ENCODE results near the gene MICAL3.
"Not testable (repeated sequence)": the region's sequence is repeated elsewhere in the genome, so short reads cannot be mapped to it uniquely, and the experiment has no call there.

MICAL3 gene

DNA sequence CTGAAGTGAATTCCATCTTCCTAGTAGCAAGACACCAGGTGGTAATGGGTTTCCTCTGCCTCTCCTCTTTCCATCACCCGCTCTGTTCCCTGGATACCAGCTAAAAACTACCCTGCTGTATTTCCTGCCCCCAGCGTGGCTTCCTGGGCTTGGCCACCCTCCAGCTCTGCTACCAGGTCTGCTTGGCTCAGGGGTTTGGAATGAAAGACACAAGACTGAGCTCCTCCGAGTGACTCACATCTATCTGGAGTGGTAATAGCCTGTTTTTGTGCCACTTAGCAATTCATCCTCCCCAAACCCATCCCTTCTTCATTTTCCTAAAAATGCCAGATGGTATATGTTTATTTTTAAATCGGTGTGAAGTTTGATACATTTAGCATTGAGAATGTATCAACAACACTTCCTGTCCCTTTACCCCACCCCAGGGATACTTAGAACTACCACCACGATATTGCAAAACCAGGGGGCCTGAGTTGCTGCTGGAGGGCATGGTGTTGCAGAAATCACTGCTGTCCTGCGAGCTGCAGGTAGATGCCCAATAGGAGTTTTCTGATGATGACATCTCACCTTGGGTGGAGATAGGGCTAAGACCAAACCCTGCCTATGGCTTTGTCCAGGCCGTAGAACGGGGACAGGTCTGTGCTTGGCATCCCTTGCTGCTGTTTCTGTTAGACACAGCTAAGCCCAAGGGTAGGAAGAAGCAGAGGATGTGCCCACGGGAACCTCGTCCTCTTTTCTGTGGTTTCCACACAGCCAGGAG lies 7.5 kb upstream of the MICAL3 start:
- peak; percentile 61 for DNase-seq

DNA sequence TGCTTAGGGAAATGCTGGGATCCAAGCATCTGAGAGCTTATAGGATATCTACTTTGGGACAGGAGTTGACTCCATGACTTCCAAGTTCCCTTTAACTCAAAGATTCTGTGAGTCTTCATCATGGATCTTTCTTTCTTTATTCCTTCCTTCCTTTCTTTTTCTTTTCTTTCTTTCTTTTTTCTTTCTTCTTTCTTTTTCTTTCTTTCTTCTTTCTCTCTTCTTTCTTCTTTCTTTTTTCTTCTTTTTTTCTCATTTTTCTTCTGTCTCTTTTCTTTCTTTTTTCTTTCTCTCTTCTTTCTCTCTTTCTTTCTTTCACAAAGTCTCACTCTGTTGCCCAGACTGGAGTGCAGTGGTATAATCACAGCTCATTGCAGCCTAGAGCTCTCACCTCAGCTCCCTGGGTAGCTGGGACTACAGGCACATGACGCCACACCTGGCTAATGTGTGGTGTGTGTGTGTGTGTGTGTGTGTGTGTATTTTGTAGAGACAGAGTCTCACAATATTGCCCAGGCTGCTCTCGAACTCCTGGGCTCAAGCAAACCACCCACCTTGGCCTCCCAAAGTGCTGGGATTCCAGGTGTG lies 5.4 kb upstream of the MICAL3 start:
- no peak for DNase-seq

DNA sequence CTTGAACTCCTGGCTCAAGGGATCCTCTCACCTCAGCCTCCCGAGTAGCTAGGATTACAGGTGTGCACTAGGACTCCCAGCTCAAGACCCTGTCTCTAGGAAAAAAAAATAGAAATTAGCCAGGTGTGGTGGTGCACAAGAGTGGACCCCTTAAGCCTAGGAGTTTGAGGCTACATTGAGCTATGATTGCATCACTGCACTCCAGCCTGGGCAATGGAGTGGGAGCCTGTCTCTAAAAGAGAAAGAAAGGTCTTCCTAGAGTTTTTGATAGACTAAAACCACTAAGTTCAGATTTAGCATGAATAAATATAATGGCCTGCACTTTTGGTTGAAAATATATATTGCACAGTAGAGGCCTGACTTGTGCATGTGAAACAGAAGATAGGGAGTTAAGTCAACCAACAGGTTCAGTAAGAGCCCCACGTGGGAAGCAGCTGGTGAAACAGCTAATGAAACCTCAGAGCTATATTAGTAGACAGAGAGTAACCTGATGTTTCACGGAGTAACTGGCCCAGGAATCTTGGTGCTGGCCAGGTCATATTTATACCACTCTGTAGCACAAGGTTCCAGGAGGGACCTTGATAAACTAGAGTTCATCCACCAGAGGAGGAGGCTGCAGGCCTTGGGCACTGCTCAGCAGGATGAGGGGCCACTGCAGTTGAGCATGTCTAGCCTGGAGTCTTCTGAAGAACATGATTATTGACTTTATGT lies 4.6 kb upstream of the MICAL3 start:
- no peak for DNase-seq

DNA sequence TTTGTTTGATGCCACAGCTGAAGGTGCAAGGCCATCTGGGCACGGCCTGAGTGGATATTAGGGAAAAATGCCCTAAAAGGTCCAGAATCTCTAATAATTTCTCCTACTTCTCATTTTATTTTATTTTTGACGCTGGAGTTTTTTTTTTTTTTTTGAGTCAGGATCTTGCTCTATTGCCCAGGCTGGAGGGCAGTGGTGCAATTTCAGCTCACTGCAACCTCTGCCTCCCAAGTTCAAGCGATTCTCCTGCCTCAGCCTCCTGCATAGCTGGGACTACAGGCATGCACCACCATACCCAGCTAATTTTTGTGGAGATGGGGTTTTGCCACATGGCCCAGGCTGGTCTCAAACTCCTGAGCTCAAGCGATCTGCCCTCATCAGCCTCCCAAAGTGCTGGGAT lies 1.5 kb upstream of the MICAL3 start:
- not testable (repeated sequence) for DNase-seq

DNA sequence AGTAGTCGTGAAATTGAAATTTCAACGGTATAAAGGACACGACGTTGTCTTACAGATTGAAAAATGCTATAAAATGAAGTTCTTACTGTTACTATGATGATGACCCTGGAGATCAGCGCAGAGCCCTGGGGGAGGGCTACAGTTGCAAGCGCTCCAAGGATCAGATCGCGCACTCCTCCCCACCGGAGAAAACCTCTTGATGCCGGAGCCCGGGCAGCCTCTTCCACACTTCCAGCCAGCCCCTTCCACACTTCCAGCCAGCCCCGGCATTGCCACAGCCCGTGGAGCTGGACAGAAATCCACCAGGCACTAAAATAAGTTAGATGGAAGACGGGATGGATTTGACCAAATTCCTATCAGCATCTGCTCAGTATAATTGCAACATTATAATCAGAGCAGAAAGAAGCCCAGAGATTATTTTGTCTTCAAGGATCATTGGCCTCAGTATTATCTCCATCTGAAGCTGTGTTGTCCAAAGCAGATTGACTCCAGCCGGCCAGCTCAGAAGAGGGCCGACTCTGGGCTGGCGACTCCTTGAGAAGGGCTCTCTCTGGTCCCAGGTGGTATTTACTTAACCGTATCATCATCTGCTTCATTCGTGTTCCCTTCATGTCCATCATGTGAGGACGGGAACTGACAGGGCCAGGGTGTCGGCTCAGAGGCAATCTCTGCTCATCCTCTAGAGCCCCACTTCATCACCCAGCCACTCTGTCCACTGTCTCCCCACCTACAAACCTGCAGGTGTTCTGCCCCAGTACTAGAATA lies 777 bp upstream of the MICAL3 start:
- DNase-seq = no peak

DNA sequence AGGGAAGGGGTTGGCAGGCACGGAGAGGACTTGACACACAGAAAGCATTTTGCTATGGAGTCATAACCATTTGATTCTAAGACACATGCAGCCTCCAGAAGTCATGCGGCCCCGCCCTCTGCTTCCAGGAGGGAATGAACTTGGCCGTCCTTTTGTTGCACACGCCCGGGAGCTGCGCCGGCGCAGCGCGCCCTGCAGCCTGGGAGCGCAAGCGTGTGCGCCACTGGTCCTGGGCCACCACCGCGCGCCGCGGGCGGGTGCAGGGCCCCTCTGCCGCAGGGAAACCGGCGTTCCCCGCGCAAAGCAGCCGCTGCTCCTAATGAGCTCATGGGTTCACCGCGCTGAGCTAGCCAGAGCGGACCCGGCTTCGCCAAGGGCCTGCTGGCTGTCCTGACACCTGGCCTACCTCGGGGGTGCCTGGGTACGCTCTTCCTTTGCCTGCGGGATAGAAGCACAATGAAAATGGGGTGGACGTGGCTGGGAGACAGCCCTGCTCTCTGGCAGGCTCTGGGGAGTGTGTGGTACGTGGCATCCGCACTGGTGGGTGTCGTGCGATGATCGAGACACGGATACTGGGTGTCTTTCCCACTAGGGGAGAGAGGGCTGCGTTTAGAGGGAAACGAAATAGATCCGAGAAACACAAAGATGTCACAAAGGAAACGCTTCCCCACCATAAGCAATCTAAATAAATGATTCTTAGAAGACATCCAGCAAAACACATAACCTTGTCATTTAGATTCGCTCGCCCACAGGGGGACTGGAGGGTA lies 669 bp downstream of the MICAL3 start:
- DNase-seq = peak; percentile 55

DNA sequence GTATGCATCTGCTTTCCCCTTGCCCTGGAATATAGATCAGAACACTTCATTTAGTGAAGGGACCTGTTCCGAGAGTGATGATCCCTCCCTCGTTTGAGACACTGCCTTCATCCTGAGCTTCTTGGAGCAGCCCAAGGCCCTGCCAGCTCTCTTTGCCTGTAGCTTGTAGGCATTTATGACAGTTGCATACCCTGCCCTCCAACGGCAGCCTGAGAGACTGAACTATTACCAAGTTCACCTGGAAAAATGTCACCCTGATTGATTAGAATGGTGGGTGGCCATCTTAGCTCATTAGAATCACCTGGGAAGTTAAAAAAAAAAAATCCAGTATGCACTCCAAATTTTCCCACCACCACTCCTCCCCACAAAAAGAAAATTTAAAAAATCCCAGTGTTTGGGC lies 1.5 kb downstream of the MICAL3 start:
- DNase-seq = no peak

DNA sequence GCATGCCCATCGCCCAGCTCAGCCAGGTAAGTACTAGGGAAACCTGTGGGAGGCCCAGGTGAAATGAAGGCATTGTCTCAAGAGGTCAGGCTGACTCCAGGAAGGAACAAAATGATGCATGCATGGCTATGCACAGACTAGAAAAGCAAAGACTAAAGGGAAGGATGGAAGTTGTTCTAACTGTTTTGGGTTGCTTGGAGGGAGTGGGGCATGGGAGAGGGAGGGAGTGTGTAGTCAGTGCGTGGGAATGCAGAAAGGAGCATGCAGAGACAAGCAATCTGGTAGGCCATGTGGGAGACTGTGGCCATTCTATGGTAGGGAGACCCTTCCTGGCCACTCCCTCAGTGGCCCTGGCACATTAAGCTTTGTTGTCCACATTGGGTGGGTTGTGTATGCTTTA lies 2.9 kb downstream of the MICAL3 start:
- DNase-seq = no peak

DNA sequence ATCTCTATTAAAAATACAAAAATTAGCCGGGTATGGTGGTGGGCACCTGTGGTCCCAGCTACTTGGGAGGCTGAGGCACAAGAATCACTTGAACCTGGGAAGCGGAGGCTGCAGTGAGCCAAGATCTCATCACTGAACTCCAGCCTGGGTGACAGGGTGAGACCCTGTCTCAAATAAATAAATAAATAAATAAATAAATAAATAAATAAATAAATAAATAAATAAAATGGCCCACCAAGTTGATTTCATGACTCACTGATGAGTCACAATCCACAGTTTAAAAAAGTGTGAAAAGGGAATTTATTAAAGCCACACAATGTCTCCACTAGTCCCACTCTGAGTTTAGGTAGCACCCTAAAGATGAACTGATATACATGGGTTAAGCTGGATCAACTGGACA lies 3.6 kb downstream of the MICAL3 start:
- not testable (repeated sequence) for DNase-seq

DNA sequence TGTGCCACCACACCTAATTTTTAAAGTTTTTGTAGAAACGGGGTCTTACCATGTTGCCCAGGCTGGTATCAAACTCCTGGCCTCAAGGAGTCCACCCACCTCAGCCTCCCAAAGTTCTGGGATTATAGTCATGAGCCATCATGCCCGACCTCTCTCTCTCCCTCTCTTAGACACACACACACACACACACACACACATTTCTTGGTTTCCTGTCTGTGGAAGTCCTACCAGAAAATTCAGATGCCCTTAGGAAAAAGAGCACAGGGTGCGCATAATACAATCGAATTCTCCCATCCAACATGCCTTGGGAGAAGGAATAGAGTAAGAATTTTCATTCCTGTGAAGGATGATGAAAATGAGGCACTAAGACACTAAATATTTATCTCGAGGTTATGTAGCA lies 10.4 kb downstream of the MICAL3 start:
- DNase-seq = no peak

DNA sequence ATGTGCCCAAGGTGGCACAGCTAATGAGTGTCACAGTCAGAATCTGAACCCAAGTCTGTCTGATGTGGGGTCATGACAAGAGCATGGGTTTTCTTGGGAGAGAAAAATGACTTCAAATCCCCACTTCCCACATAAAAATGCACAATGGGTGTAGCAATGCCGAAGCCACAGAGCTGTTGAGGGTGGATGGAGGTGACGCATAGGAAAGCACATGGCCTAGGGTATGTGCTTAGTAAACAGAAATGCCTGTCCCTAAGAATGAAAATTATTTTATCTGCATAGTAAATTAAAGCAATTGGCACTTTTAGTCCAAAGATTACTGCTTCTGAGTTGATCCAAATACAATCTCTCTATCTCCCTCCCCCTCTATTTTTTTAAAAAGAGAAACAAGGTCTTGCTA lies 10.9 kb downstream of the MICAL3 start:
- no peak for DNase-seq

DNA sequence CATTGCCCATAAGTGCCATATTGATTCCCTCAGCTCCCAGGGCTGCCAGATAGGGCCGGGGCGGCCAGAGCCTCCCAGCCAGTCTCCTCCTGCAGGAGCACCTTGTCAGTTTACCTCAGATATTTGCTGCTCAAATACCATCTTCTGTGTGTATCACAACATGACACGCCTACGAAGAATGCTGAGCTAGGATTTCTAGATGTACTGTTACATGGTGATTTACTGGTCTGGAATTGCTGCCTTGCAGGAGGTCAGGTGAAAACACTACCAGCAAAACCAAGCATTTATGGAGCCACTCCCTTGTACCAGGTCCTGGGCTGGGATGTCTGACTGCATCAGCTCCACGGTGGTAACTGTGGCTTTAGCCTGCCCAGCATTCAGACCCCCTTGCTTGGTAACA lies 11.8 kb downstream of the MICAL3 start:
- DNase-seq = no peak

DNA sequence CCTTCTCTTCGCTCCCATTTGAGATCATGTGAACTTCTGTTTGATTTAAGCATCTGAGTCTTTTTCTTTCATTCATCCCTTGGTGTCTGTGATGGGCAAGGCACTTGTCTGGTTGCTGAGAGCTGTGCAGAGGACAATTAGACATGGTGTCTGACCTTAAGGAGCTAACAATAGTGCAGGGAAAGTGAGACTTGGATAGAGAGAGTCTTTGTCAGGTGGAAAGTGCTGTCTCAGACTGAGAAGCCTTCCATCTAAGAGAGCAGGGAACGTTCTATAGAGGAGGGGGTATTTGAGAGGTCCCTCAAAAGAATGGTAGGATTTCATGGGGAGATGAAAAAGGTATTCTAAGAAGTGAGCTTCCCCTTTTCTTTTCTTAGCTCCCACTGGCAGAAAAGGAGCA lies 14.1 kb downstream of the MICAL3 start:
- DNase-seq = no peak

DNA sequence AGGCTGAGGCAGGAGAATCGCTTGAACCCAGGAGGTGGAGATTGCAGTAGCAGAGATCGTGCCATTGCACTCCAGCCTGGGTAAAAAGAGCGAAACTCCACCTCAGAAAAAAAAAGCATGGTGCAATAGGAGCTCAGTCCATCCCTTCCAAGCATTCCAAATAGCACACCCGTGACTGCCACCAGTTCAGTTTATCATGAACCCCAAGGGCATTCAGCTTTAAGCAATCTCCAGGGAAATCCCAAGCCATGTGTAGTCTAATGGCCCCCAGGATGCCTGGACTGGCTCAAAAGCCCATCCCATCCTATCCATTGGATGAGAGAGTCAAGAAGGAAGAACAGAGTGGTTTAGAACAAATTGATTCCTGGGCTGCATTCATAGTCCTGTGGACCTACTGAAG lies 16.2 kb downstream of the MICAL3 start:
- no peak for DNase-seq

DNA sequence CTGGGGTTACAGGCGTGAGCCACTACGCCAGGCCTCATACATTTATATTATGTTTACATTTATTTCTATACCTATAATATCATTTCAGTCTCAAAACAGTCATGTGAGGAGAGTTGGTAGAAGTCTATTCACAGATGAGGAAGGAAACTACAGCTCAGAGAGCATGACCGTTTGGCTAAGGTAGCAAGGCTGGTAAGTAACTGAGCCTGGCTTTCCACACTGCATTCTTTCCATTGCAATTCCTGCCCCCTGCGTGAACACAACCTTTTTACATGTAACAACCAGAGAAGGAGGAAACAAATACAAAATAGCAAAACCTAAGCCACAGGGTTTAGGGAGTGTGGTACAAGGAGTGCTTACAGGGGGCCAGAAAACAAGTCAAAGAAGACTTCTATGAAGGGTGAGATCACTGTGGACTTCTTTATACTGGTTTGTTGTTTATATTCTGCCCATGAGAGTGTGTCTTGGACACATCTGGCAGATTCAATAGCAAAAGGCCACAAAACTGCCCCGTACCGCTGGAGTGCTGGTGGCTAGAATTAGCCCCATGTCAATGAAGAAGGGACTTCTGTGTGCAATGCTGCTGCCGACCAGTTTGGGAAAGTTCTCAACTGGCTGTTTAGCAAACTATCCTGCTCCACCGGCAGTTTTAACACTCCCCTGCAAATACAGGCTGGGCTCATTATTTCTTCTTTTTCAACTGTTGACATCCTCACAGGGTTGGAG lies 19.0 kb downstream of the MICAL3 start:
- DNase-seq = no peak

DNA sequence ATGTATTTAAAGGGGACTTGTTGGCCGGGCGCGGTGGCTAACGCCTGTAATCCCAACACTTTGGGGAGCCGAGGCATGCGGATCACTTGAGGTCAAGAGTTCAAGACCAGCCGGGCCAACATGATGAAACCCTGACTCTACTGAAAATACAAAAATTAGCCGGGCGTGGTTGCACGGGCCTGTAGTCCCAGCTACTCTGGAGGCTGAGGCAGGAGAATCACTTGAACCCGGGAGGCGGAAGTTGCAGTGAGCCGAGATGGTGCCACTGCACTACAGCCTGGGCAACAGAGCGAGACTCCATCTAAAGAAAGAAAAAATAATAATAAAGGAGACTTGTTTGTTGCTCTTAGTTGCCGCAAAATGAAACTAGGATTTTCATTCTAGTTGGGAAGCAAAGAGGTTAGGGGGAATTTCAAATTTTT lies 22.5 kb downstream of the MICAL3 start:
- DNase-seq = not testable (repeated sequence)

DNA sequence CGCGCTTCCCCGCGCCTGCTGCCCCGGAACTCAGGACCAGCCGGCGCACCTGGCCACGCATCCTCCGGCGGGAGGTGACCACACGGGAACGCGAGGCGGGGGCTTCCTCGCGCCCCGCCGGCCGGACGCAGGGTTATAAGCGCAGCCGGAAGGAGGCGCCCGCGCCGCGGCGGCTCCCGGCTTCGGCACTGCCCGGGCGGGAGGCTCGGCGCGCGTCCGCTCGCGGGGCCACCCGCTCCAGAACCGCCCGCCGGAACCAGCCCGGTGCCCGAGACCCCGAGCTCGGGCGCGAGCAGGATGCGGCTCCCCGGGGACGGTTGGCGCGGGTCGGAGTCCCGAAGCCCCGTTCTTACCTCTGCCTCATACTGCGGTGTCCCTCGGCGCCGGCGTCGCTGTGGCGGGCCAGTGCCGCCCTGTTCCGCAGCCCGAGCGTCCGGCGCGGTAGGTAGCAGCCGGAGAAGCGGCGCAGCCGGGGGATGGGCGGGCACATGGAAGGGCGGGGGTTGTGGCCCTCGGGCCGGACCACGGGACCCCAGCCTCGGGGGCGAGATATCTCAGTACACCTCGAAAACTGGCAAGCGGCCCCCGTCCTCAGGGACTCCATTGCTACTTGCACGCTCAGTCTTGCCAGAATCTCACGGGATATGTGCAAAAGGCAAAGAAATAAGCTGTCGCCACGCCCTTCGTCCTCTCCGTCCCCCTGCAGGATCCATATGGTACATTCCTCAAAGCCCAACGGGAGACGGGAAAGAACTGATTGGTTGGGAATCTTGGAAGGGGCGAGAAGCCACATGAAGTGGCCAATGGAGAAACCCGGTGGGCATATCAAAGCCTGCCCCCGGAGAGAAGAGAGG lies 23.1 kb downstream of the MICAL3 start:
- DNase-seq = peak; percentile 95

DNA sequence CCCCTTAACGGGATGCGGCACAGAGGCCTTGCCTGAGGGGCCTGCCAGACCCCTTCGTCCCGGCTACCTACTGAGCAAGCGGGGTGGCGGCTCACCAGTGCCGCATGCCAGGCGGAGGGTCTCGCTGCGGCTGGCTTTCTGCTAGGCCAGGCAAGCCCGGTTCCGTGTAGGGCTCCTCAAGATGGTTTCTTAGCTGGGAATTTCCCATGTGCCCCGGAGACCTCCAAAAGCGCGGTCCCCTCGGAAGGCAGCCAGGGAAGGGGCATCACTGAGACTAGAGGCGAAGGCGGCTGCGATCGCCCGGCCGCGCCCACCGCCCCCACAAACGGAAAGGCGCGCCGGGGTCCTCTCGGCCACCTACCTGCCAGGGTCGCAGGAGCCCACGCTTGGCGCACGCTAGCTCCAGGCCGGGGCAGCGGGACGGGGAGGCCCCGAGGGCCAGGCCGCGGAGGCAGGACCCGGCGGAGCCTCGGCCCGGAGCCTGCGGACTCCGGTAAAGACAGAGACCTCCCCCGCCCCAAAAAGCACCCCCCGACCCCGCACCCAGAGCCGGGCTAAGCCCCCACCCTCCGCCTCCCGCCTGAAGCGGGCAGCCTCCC lies 23.8 kb downstream of the MICAL3 start:
- DNase-seq = no peak

DNA sequence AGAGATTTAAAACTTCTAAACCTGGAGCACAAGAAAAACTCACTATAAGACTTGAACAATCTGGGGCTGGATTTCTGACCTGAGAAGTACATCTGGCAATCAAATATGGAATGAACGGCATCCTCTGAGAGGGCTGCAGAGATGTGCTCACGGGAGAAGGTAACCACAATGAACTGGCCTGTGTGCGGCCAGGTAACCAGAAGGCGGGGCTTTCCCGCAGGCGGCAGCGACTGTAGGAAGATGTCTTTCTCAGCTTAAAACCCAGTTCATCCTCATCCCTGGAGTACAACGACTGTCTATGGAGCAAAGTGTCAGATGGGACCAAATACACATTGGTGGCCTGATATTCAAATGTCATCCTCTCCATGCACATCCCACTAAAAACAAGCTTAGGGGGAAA lies 24.5 kb downstream of the MICAL3 start:
- DNase-seq = no peak

DNA sequence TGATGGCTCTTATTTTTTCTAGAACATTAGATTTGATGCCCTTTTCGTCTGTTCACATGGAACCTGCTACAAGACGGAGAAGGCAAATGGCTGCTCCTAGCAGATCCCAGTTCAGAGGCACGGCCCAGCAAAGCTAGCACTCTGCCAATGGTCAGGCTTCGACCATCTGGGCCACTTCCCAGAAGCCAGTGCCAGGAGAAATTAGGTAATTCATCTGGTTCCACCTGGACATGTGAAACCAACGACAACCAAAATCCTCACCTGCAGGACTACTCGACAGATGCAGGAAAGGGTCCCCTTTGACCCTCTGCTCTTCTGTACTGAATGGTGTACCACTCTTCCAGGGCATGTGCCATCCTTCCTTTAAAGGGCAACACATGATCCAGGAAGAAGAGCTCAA lies 25.4 kb downstream of the MICAL3 start:
- DNase-seq = no peak

DNA sequence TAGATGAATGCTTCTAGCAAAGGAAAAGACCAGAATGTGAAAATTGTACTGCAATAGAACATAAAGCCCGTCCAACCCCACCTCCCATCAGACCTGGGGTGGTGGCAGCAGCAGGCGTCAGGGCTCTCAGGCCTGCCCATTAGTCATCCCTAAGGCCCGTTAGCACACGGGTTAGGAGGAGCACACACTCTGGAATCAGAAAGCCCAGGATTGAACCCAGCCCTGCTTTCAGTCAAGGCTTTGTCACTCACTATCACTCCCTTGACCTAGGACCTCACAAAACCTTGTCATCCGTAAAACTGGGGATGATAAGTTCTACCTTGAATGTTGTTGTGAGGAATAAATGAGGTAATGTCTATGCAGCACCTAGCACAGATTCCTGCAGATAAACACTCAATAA lies 26.9 kb downstream of the MICAL3 start:
- no peak for DNase-seq
